KMS-11 (cell line): ENCODE measurements around the gene RIPOR2.

Experiments used
- H2AFZ ChIP-seq: fragments of 200-600 bp; sonication (generic); 2 replicates; pipeline ENCODE4 v1.6.1; 2016; ENCODE audit warnings: antibody characterized with exemption, mixed run types, low read depth
- H3K27ac ChIP-seq: fragments of 200-600 bp; sonication (generic); 2 replicates; pipeline ENCODE4 v1.6.1; 2016; ENCODE audit warnings: mild to moderate bottlenecking, mixed run types
- H3K27me3 ChIP-seq: fragments of 200-600 bp; sonication (generic); 2 replicates; pipeline ENCODE4 v1.6.1; 2017; ENCODE audit warnings: mild to moderate bottlenecking, low read depth, mixed run types, moderate library complexity; ENCODE audit not compliant: insufficient read depth
- H3K36me3 ChIP-seq: fragments of 200-600 bp; sonication (generic); 2 replicates; pipeline ENCODE4 v1.6.1; 2017; ENCODE audit warnings: mild to moderate bottlenecking, mixed run types; ENCODE audit not compliant: insufficient read depth
- H3K4me1 ChIP-seq: fragments of 200-600 bp; sonication (generic); 2 replicates; pipeline ENCODE4 v1.6.1; 2016; ENCODE audit warnings: mild to moderate bottlenecking, low read depth, mixed run types; ENCODE audit not compliant: poor library complexity, severe bottlenecking
- H3K4me2 ChIP-seq: fragments of 200-600 bp; sonication (generic); 2 replicates; pipeline ENCODE4 v1.7.0; 2016; ENCODE audit warnings: mild to moderate bottlenecking, mixed run types
- H3K4me3 ChIP-seq: fragments of 200-600 bp; sonication (generic); IDR thresholded peaks from 2 replicates; pipeline ENCODE4 v1.6.1; 2017; ENCODE audit warnings: low read depth, low read length, mixed read lengths; ENCODE audit not compliant: insufficient read depth
- H3K79me2 ChIP-seq: fragments of 200-600 bp; sonication (generic); 2 replicates; pipeline ENCODE4 v1.6.1; 2016; ENCODE audit warnings: low read depth, mixed run types; ENCODE audit not compliant: insufficient read depth
- H3K9ac ChIP-seq: fragments of 200-600 bp; sonication (generic); 2 replicates; pipeline ENCODE4 v1.6.1; 2016; ENCODE audit warnings: mild to moderate bottlenecking, mixed run types
- H4K20me1 ChIP-seq: fragments of 200-600 bp; sonication (generic); 2 replicates; pipeline ENCODE4 v1.6.1; 2016; ENCODE audit warnings: mild to moderate bottlenecking, mixed run types; ENCODE audit not compliant: insufficient read depth
- TF ChIP-seq, protein P1 (sequence below): fragments of 200-600 bp; sonication (generic); conservative IDR thresholded peaks from 2 replicates; pipeline ENCODE4 v1.6.1; 2017; ENCODE audit warnings: low read depth, mild to moderate bottlenecking, antibody characterized with exemption, low read length, moderate library complexity, mixed read lengths

The RIPOR2 gene

DNA sequence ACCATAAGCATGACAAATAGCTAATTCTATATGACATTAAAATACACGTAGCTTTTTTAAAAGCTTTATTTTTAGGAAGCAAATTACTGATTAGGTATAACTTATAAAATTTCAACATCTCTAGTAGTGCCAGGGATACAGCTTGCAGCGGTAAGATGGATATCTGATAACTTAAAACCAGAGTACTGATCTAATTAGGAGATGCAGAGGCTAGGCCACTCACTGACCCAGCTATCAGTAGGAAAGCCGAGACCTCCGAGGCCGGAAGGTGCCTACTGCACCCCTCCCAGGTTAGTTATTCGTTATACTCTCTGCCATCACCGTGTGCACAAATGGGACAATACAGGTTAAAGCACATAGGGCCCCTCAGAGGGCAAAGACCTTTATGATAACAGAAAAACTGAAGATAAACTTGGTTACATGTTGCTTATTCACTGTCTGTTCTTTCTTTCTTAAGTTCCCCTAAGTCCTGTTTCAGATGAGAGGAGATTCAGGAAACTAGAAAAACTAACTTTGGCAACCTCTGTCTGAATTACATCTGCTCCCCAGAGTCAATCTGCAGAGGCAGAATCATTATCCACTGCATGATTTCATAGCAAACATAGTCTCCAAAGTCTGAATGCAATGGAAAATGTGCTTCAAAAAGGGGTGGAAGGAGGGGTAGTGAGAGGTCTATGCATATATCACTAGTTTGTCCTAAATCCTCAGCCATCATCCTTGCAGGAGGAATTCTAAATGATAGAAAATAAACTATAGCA, 60.8 kb downstream of the RIPOR2 start:
- Histone ChIP-seq H2AFZ (no peak overlapping the region), H3K27me3 (no peaks in the 10 kb centered on the region), H3K9ac (no peak overlapping the region), H4K20me1 (no peaks in the 10 kb centered on the region), H3K4me1 (no peaks in the 10 kb centered on the region), H3K4me2 (no peak overlapping the region), H3K4me3 (no peak overlapping the region), H3K36me3 (no peaks in the 10 kb centered on the region), H3K79me2 (no peaks in the 10 kb centered on the region), H3K27ac (no peak overlapping the region)
- TF ChIP-seq, protein P1, sequence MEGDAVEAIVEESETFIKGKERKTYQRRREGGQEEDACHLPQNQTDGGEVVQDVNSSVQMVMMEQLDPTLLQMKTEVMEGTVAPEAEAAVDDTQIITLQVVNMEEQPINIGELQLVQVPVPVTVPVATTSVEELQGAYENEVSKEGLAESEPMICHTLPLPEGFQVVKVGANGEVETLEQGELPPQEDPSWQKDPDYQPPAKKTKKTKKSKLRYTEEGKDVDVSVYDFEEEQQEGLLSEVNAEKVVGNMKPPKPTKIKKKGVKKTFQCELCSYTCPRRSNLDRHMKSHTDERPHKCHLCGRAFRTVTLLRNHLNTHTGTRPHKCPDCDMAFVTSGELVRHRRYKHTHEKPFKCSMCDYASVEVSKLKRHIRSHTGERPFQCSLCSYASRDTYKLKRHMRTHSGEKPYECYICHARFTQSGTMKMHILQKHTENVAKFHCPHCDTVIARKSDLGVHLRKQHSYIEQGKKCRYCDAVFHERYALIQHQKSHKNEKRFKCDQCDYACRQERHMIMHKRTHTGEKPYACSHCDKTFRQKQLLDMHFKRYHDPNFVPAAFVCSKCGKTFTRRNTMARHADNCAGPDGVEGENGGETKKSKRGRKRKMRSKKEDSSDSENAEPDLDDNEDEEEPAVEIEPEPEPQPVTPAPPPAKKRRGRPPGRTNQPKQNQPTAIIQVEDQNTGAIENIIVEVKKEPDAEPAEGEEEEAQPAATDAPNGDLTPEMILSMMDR = no peak

- no peaks in the 10 kb centered on the region for H3K79me2 ChIP-seq
- no peak overlapping the region for H2AFZ ChIP-seq
- no peak overlapping the region for H3K27ac ChIP-seq
- H3K9ac ChIP-seq = no peak overlapping the region
- H3K27me3 ChIP-seq = no peaks in the 10 kb centered on the region
- H3K36me3 ChIP-seq = no peaks in the 10 kb centered on the region
- no peaks in the 10 kb centered on the region for H4K20me1 ChIP-seq
- TF ChIP-seq, protein P1 = no peak
- no peak overlapping the region for H3K4me2 ChIP-seq
- no peaks in the 10 kb centered on the region for H3K4me1 ChIP-seq
- no peak overlapping the region for H3K4me3 ChIP-seq
Measured at GRCh38 chr6:24874128-24874527, 61.6 kb downstream of the RIPOR2 start.

DNA sequence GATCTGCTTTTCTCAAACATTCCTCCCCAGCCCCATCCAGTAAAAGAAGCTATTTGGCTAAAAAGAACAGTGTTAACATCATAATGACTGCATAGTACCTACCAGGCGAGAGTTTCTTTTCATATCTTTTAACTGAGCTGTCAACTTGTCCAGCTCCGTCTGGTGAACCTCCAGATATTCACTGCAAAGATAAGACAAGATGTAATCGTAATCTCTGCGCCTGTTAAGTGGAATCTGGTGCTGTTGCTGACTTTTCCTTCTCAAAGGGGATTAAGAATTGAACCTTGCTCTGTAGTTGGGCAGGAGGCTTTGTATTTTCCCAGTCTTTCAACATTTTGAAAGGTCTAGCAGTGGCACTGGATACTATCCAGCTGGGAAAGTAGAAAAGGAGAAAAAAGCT, 63.0 kb downstream of the RIPOR2 start:
- Histone ChIP-seq H3K9ac (no peak overlapping the region), H3K27ac (no peak overlapping the region), H3K79me2 (no peaks in the 10 kb centered on the region), H3K4me2 (no peak overlapping the region), H4K20me1 (no peaks in the 10 kb centered on the region), H3K36me3 (no peaks in the 10 kb centered on the region), H3K4me3 (no peak overlapping the region), H3K4me1 (no peaks in the 10 kb centered on the region), H2AFZ (no peak overlapping the region), H3K27me3 (no peaks in the 10 kb centered on the region)
- TF ChIP-seq, protein P1 = no peak

DNA sequence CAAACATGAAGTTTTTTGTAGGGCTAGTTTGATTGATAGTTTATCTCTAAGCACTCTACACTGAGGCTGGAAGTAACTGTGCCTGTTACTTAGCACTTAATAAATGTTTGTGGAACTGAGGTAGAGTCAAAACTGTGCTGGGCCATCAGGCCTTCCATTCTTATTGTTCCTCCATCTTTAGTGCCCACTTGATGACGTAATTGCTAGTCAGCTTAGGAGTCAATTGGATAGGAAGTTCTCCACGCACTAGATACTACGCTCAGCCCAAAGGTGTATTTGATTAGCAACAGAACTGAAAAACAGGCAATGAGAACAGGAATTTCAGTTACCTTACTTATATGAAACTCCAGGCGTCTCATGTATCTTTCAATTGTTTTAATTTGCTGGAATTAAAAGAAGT, 67.0 kb downstream of the RIPOR2 start:
- Histone ChIP-seq H2AFZ (no peak overlapping the region), H3K27me3 (no peaks in the 10 kb centered on the region), H3K36me3 (no peaks in the 10 kb centered on the region), H3K79me2 (no peaks in the 10 kb centered on the region), H3K4me1 (no peaks in the 10 kb centered on the region), H4K20me1 (no peaks in the 10 kb centered on the region), H3K27ac (no peak overlapping the region), H3K4me3 (no peak overlapping the region), H3K4me2 (no peak overlapping the region), H3K9ac (no peak overlapping the region)
- TF ChIP-seq, protein P1 = no peak
